UCSD-AML1 (cell line): Measurements from ENCODE around the gene FBRSL1.

Experiments used
- DNase-seq: peaks from one replicate; lab custom pipeline; 2025; ENCODE audit not compliant: unreplicated experiment; lab: John Stamatoyannopoulos, UW

FBRSL1 gene

DNA sequence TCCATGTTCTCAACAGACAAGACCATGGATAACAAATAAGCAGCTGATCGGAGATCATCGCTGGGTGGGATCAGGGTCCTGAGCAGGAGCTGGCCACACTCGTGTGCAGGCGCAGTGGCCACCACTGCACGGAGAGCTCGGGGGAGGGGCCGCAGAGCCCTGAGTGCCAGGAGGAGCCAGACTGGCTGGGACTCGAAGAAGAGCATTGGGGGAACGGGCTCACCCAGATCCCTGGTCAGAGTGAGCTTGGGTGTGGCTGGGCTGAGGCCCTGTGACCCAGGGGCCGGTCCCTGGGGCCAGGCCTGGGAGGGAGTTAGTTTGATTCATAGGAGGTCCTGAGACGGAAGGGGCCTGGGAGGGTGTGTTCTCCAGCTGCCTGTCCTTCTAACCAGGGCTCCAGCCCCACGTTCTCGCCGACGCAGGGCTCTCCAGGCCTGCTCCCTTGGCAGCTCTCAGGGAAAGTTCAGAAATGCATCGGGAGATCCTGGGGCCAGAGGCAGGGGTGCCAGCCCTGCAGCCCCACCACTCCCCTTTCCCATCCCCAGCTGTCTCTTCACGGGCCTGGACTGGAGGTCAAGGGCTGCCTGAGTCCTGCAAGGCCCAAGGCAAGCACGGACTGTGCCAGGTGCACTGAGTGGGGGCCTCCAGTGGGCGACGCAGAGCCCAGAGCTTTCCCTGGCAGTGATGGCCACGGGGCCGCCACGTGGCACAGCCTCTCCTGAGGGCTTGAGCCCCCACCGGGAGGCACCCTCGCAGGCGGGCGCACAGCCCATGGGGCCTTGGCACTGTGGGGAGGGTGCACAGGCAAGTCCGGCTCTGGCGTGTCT is 48.1 kb downstream of the FBRSL1 start:
- no peak for DNase-seq

DNA sequence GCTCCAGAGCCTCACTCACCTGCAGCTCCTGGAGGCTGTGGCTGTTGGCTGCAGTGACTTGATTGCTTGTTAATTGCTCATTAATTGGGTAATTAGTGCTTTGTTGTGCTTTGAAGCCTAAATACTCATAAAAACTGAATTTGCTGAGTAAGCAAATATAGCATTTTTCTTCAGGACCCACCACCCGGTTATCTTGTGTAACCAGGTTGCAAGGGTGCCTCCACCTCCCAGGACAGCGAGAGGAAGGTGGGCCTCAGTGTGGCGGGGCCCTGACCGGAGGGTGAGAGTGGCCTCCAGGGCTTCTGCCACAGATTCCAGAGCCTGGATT is 48.7 kb downstream of the FBRSL1 start:
- DNase-seq, result no peak

DNA sequence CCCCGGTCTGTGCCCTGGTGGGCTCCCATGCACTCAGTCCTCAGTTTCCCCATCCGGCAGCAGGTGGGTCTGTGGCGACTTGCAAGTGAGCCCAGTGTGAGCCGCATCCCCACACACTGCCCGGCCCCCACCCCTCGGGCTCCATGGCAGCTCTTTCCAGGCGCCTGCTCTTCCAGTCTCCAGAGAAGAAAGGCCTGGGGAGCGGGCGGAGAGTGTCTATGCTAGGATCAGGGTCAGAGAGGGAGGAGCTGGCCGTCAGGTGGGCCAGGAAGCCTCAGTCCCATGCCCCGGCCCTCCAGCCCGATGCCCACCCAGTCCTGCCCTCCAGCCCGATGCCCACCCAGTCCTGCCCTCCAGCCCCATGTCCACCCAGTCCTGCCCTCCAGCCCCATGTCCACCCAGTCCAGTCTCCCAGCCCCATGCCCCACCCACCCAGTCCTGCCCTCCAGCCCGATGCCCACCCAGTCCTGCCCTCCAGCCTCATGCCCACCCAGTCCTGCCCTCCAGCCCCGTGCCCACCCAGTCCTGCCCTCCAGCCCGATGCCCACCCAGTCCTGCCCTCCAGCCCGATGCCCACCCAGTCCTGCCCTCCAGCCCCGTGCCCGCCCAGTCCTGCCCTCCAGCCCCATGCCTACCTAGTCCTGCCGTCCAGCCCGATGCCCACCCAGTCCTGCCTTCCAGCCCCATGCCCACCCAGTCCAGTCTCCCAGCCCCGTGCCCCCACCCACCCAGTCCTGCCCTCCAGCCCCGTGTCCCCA is 49.2 kb downstream of the FBRSL1 start:
- no peak for DNase-seq

DNA sequence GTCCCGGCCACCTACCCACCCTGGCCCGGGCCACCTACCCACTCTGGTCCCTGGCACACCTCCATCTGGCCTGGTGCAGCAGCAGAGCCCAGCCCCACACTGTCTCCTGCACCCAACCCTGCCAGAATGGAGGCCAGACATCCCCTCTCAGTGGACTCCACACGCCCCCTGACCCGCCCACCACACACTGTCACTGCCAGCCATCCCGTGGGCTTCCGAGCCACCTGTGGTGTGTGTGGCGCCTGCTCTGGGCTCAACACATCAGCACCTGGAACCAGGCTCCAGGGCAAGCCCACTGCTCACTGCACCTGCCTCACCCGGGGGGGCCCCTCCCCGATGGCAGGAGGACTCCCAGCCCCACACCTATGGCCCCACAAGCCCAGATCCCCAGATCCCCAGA is 50.5 kb downstream of the FBRSL1 start:
- no peak for DNase-seq

DNA sequence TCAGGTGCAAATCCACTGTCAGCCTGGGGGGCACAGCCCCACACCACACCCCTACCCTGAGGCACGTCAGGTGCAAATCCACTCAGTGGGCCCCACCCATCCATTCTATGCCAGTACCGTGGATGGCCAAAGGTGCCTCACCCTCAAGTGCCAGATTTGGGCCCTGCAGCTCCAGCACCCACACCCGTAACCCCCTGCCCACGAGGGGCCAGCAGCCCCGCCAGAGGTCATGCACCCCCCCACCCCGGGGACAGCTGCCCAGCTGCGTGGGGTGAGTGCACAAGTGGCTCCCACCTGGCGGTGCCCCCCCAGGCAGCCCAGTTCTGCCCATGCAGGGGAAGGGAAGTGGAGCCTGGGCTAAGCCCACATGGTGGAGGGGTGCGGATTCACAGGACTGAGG is 51.2 kb downstream of the FBRSL1 start:
- DNase-seq, result no peak

DNA sequence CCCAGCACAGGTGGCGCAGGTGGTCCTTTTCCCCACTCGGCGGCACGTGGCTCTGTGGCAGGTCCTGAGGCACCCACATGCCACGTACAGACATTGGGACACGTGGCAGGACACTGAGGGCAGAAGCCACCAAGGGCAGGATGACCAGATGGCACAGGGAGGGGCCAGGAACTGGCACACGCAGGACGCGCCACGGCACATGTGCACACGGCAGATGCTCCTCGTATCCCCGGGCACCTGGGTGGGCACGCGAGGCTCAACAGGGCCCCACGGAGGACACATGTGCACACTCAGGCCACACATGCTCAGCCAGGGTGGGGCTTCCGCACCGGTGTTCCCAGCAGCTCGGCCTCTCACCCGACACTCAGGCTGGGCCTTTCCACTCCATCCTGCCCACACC is 52.0 kb downstream of the FBRSL1 start:
- DNase-seq, result no peak

DNA sequence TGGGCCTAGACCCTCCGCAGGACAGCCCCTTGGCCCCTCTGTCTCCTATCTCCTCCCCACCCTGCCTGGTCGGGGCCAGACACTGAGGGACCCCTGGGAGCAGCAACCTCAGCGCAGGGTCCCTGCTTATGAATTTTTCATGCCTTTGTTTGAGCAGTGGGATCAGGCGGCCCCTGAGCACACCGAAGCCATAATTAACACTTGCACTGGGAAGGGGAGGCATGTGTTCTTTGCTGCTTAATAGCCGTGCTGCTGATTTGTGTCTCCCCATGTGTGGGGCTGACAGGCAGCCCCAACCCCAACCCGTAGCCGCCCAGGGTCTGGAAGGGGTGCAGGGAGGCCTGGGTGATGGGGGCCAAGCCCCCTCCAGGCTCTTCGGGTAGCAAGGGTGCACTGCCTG is 52.7 kb downstream of the FBRSL1 start:
- DNase-seq, result no peak

DNA sequence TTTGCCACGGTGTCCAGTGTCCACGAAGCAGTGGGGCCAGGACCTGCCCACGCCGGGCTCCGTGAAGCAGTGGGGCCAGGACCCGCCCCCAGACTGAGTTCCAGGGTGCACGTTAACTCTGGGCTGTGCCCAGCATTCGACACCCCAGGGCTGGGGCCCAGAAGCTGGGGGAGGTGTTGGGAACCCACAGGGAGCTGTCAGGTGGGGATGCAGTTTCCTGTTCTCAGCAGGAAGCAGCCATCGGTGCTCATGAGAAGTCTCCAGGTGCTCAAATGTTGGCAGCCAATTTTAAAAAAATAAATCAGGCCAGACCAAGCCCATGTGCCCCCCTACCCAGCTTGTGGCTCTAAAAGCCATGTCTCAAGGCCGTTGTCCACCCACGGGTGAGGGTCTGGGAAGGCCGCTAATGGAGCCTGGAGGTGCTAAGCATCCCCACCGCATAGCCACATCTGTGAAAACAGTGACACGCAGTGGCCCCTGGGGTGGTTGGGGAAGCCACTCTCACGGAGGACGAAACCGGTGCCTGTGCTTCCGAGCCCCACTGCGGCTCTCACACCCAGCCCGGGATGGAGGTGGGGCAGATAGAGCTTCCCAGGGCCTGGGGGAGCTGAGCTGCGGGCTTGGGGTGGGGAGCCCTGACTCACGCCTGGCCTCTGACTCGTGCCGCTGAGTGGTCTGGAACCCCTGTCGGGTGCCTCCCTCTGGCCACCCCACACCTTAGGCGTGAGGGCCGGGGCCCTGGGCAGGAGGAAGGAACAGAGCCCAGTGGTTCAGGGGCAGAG is 53.5 kb downstream of the FBRSL1 start:
- no peak for DNase-seq

DNA sequence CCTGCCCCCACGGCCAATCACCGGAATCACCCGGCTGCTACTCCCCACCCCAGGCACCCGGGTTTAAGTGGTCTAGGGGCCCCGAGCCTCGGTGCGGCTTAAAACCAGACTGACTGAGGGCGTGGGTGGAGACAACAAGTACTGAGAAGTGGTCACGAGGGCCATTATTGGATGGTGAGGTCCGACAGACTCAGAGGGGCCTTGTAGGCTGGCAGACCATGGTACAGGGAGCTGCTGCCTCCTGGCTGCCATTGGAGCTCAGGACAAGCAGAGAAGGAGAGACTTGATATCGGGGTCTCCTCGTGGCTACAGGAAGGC is 54.1 kb downstream of the FBRSL1 start:
- DNase-seq, result no peak

DNA sequence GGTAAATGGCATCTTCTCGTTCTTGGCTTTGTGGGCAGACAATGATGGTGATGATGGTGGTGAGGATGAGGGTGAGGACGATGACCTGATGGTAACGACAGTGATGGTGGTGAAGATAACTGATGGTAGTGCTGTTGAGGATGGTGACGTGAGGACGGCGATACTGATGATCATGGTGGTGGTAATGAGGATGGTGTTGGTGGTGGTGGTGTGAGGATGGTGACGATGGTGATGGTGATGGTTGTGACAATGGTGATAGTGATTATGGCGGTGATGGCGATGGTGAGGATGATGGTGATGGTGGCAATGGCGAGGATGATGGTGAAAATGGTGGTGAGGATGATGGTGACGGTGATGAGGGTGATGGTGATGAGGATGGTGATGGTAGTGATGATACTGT is 54.5 kb downstream of the FBRSL1 start:
- no peak for DNase-seq

DNA sequence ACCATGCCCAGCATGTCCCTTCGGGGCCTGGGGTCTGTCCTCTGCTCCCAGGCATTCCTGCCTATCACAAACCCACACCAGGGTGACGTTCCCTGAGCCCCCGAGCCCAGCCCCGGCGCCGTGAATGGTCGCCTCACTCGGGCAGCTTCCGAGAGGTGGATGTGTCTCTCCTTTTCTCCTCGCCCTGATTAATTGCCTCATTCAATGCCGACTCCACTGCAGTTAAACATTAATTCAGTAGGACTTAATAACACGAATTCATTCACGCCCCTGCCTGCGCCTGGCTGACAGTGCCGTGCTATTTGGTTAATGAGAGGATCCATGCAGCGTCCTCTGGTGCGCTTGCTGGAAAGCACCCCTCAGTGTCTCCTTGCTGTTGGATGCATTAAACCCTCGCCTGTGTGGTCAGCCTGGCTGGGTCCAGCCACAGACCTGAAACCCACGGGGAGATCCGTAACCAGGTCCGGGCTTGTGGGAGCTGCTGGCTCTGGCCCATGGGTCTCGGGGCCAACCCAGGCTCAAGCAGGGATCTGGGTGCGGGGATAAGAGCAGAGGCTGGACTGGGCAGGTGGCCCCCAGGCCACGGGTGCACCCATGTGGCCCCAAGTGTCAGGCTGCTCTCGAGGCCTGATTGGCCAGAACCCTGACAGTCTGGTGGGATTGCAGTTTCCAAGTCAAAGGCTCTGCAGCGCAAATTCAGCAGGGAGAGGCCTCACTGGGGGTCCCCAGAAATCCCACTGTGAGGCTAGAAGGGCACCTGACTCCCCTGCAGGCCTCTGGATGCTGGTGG is 55.4 kb downstream of the FBRSL1 start:
- no peak for DNase-seq

DNA sequence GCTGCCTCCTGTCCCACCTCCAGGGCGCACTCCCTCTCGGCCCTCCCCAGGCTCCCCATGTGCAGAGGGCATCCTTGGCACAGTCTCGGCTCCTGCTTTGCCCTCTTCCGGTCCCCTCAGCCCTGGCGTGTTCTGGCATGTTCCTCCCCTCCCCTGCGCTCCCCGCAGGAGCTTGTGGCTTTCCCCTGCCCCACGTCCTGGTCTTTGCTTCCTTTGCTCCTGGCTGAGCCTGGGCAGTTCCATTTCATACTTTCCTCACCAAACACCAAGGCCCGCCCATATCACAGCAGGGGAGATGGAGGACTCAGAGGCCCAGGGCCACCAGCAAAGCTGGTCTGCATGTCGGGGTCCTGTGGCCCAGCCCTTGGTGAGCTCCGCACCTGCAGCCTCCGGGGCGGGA is 56.0 kb downstream of the FBRSL1 start:
- no peak for DNase-seq

DNA sequence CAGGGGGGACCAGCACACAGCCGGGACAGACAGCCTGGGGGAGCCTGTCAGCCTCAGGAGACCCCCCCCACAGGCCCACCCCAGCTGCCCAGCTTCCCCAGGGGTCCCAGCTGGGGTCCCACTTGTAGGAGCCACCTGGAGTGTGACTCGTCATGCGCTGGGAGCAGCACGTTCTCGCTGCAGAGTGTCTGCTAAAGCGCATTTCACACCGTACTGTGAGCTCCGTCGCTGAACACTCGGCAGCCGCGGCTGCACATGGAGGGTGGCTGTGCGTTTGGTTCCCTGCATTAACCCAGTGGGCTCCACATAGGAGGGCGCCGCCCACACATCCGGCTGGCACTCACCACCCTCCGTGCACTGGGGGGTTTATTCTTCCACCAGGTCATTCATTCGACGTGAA is 56.7 kb downstream of the FBRSL1 start:
- DNase-seq, result no peak

DNA sequence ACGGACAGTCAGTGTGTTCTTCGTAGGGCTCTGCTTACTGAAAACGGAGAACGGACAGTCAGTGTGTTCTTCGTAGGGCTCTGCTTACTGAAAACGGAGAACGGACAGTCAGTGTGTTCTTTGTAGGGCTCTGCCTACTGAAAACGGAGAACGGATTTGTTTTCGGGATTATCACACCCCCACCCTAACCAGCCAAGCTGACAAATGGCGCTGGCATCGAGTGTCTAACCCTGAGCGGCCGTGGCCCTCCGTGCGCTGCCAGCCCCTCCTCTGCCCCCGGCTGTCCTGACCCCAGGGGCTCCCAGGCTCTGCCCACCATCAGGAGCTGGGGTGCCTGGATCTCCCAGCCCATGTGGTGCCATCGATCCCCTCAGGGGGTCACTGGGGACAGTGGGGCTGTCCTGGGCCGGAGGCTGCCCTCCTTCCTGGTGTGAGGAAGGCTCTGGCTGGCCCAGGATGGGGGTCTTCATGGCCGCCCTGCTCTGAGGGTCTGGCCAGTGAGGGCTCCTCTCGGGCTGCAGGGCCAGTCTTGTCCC is 57.3 kb downstream of the FBRSL1 start:
- DNase-seq, result no peak

DNA sequence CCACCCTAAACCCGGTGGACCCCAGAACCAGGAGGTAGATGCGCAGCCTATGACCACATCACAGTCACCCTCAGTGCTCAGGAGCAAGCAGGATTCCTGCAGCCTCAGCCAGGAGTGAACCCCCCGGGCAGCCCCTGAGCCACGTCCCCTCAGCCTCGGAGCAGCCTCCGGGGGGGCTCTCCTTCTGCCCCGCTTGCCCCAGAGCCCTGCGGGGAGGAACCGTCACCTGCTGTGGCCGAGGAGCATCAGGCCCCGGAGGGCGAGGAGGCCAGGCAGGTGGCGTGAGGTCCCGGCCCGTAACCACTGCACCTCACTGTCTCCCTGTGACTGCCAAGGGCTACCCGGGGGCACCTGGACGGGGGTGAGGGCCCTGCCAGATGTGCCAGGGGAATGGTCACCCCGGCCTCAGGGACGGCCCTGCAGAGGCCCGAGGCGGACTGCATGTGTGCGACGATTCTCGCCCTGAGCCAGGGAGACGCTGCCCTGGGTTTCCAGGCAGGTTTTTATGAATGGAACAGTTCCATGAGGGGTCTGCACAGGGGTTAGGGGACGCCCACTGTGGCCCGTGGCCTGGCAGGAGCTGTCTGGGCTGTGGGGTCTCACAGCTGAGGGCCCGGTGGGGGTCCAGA is 58.6 kb downstream of the FBRSL1 start:
- no peak for DNase-seq

DNA sequence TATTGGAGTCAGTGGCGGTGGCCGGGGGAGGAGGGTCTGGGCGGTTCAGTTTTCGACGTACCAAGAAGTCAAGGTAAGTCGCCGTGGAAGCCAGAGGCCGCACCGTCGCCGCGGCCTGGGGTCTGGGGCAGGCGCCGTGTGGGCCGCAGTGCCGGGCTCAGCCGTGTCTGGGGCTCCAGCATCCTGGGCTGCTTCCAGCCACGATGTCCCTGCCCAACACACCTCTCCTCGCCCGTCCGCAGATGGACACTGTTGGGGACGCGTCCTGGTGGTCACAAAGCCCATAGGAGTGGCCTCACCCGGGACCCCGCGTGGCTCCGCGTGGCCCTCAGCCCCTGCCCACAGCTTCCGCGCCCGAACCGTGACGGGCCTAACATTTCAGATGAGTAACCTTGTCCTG is 59.1 kb downstream of the FBRSL1 start:
- no peak for DNase-seq

DNA sequence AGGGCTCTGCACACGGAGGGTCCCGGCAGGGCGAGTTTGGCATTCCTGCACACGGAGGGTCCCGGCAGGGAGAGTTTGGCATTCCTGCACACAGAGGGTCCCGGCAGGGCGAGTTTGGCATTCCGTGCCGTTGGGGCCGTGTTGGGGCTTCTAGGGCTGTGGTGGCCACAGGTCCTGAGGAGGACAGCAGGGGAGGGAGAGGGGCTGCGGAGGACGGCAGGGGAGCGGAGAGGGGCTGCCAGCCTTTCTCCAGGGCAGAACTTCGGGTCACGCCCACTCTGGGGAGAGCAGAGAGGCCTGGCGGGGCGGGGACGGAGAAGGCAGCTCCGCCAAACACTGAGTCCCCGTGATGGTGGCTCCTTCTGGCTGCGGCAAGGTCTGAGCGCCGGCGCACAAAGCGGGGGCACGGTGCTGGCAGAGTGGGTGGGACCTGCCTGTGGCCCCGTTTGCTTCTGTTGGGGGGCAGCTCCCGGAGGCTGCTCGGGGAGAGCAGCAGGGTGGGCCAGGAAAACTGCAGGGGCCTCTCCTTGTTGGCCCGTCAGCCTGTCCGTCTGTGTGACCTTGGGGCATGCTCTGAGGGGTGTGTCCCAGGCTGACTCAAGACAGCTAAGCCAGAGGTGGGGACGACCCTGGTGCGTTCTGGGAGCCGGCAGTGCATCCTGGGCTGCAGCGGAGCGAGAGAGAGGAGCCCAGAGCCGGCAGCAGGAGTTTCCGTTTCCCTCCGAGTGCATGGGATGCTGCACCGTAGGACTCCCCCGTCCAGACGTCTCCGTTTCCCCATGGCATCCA is 60.3 kb downstream of the FBRSL1 start:
- DNase-seq, result no peak

DNA sequence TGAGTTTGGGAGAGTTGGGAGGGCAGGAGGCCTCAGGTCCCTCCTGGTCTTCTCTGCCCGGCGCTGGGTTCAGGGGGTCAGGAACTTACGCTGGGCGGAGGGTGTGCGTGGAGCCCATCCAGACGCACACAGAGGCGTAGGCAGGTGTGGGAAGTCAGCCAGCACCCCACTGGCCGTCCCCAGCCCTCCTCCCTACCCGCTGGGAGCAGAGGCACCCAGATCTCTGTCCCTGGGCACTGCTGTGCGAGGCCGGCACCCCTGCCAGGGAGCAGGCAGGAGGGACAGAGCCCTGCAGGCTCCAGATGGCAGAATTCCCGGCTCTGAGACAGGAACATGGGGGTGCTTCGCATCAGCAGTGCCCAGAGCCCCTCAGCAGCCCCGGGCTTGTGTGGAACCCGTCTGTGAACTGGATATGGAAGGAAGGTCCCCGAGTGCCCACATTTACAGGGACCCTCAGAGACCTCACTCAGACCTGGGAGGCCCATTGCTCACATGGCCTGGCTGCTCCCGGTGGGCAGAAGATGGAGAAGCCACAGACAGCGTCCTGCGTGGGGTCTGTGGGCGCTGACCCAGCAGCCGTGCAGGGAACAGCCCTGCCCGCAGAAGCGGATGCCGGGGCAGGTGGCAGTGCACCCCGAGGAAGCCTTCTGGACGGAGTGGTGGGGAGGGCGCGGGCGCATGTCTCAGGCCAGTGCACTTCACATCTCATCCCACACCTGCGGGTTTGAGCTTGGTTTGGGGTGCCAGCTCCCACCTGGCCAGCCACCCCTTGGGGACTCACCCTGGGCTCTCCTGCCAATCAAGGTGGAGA is 61.1 kb downstream of the FBRSL1 start:
- DNase-seq, result no peak

DNA sequence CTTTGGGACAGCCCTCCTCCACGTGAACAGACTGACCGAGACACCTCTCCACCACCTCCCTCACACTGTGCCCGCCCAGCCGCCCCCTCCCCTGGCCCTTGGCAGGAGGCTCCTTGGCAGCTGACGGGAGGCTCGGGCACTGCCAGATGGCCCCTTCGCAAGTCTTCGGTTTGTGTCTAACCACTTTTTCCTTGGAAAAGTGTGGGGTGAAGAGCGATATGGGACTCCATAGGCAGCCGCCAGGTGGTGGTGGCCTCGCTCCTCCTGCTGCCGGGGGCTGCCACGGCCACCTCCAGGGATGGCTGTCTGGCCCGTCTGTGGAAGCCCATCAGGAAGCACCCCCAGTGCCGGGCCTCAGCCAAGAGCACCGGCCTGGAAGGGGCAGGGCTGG is 61.7 kb downstream of the FBRSL1 start:
- DNase-seq, result no peak
